ENCODE results near the gene NAT16. TPM values are rescaled to one million over a fixed set of nuclear protein-coding genes. Genes with fewer than 3 reads are reported as not detected.

NAT16 gene
- total RNA-seq, 1 donor from 2014 or later = not detected

- no peak for DNase-seq (ENCODE audit: low spot score)
- H3K4me3 Mint-ChIP-seq = peak overlapping the region; percentile 48
- Histone ChIP-seq H3K4me3 (no peak overlapping the region), H3K4me1 (peaks cover 32% of the 10 kb centered on the region), H3K36me3 (no peaks in the 10 kb centered on the region), H4K20me1 (ENCODE audit: low read depth) (peaks cover 42% of the 10 kb centered on the region), H2AFZ (replicated peaks) (no peak overlapping the region), H3K79me2 (ENCODE audit: low read depth) (no peaks in the 10 kb centered on the region), H3F3A (ENCODE audit: low read depth) (peaks cover 34% of the 10 kb centered on the region), H3K4me2 (no peak overlapping the region), H3K27me3 (peaks cover 100% of the 10 kb centered on the region), H3K9ac (no peak overlapping the region), H3K9me3 (ENCODE audit: low read depth) (no peaks in the 10 kb centered on the region), H3K27ac (no peak overlapping the region)
- no peaks in the 10 kb centered on the region for H3K36me3 Mint-ChIP-seq
- H3K9me3 Mint-ChIP-seq = peaks cover 3% of the 10 kb centered on the region
- H3K27me3 Mint-ChIP-seq (ENCODE audit: insufficient read depth, low read depth) = peaks cover 74% of the 10 kb centered on the region
- H3K27ac Mint-ChIP-seq = no peak overlapping the region
- H3K4me1 Mint-ChIP-seq = peaks cover 26% of the 10 kb centered on the region
- TF ChIP-seq EZH2 (IDR thresholded peaks at IDR 0.05) (no peak), CTCF (IDR thresholded peaks at IDR 0.05) (no peak), EZH2phosphoT487 (IDR thresholded peaks at IDR 0.05) (no peak)
These were observed 4.4 kb downstream of the NAT16 start for GRCh38 chr7:101175664-101176063.

GRCh38 chr7:101174322-101174854 is 5.7 kb downstream of the NAT16 start:
- Histone ChIP-seq H3K4me1 (peaks cover 29% of the 10 kb centered on the region), H3K27ac (no peak overlapping the region), H4K20me1 (ENCODE audit: low read depth) (peaks cover 50% of the 10 kb centered on the region), H3K9ac (no peak overlapping the region), H3F3A (ENCODE audit: low read depth) (peaks cover 29% of the 10 kb centered on the region), H3K4me3 (peak overlapping the region; percentile 27), H2AFZ (replicated peaks) (no peak overlapping the region), H3K4me2 (peak overlapping the region; percentile 73), H3K36me3 (no peaks in the 10 kb centered on the region), H3K27me3 (peaks cover 100% of the 10 kb centered on the region), H3K79me2 (ENCODE audit: low read depth) (no peaks in the 10 kb centered on the region), H3K9me3 (ENCODE audit: low read depth) (no peaks in the 10 kb centered on the region)
- Mint-ChIP-seq H3K9me3 (peaks cover 2% of the 10 kb centered on the region), H3K27ac (no peak overlapping the region), H3K4me1 (peaks cover 33% of the 10 kb centered on the region), H3K27me3 (ENCODE audit: insufficient read depth, low read depth) (peaks cover 83% of the 10 kb centered on the region), H3K4me3 (peak overlapping the region; percentile 69), H3K36me3 (no peaks in the 10 kb centered on the region)
- peak; percentile 52 for DNase-seq (ENCODE audit: low spot score)
- TF ChIP-seq EZH2phosphoT487 (IDR thresholded peaks at IDR 0.05) = no peak
- no peak for TF ChIP-seq EZH2 (IDR thresholded peaks at IDR 0.05)
- TF ChIP-seq CTCF (IDR thresholded peaks at IDR 0.05) = no peak

GRCh38 chr7:101173752-101174244 is 6.3 kb downstream of the NAT16 start:
- Histone ChIP-seq H4K20me1 (ENCODE audit: low read depth) (peaks cover 50% of the 10 kb centered on the region), H3K9me3 (ENCODE audit: low read depth) (no peaks in the 10 kb centered on the region), H3K36me3 (no peaks in the 10 kb centered on the region), H3K9ac (no peak overlapping the region), H3K27ac (no peak overlapping the region), H3K4me1 (peaks cover 26% of the 10 kb centered on the region), H3F3A (ENCODE audit: low read depth) (peaks cover 23% of the 10 kb centered on the region), H3K27me3 (peaks cover 100% of the 10 kb centered on the region), H3K4me2 (peak overlapping the region; percentile 73), H2AFZ (replicated peaks) (no peak overlapping the region), H3K79me2 (ENCODE audit: low read depth) (no peaks in the 10 kb centered on the region), H3K4me3 (peak overlapping the region; percentile 27)
- Mint-ChIP-seq H3K36me3 (no peaks in the 10 kb centered on the region), H3K4me3 (peak overlapping the region; percentile 69), H3K4me1 (peaks cover 36% of the 10 kb centered on the region), H3K27me3 (ENCODE audit: insufficient read depth, low read depth) (peaks cover 84% of the 10 kb centered on the region), H3K27ac (no peak overlapping the region), H3K9me3 (peaks cover 2% of the 10 kb centered on the region)
- TF ChIP-seq CTCF (IDR thresholded peaks at IDR 0.05) (no peak), EZH2 (IDR thresholded peaks at IDR 0.05) (no peak), EZH2phosphoT487 (IDR thresholded peaks at IDR 0.05) (no peak)
- DNase-seq (ENCODE audit: low spot score) = peak; percentile 70

Measured in neural progenitor cell (in vitro differentiated cells).